GM18526 (cell line): Measurements from ENCODE around the gene TRANK1.

Experiments used
- POLR2A ChIP-seq: IDR thresholded peaks from 3 replicates; pipeline ENCODE4 v1.6.1; 2011; ENCODE audit not compliant: insufficient read length; ENCODE audit errors: extremely low read depth

TRANK1 gene

GRCh38 chr3:36814066-36814717 lies 130.7 kb downstream of the TRANK1 start:
- TF ChIP-seq POLR2A: no peak

- no peak for TF ChIP-seq POLR2A
Measured at GRCh38 chr3:36813305-36813704, 131.5 kb downstream of the TRANK1 start.

- TF ChIP-seq POLR2A: no peak
Measured at GRCh38 chr3:36812240-36812639, 132.6 kb downstream of the TRANK1 start.

- TF ChIP-seq POLR2A: no peak
Measured at GRCh38 chr3:36811768-36812167, 133.1 kb downstream of the TRANK1 start.

DNA sequence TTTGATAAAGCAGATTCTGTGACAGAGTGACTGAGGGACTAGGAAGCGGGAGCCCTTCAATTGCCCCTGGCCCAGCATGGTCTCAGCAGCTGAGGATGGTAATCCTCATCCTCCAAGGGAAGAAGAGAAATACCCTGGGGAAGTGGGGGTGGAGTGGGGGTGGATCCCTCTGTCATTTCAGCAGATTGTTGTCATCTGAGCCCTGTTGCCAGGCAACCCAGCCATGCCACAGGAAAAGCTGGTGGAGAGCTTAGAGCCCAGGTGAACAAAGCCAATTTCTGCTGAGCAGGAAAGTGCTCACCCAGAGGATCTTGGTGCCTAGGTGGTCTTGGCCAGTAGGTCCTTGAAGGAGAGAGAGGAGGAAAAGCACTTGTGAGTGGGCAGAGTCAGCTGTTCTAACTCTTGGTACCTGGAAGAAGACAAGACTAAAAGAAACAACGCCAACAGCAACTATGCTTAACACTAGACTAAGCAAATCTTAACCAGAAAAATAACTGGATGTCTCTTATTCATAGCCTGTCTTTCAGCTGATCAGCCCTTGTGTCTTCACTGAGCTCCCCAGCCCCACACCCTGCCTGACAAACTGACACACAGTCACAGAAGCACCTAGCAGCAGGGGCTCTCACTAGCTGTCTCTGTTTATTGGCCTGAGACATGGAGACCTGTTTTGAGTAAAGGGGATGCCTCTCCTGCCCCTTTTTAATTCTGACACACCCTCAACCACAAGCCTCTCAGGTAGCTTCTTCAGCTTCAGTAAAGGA lies 140.4 kb downstream of the TRANK1 start:
- TF ChIP-seq POLR2A: no peak

DNA sequence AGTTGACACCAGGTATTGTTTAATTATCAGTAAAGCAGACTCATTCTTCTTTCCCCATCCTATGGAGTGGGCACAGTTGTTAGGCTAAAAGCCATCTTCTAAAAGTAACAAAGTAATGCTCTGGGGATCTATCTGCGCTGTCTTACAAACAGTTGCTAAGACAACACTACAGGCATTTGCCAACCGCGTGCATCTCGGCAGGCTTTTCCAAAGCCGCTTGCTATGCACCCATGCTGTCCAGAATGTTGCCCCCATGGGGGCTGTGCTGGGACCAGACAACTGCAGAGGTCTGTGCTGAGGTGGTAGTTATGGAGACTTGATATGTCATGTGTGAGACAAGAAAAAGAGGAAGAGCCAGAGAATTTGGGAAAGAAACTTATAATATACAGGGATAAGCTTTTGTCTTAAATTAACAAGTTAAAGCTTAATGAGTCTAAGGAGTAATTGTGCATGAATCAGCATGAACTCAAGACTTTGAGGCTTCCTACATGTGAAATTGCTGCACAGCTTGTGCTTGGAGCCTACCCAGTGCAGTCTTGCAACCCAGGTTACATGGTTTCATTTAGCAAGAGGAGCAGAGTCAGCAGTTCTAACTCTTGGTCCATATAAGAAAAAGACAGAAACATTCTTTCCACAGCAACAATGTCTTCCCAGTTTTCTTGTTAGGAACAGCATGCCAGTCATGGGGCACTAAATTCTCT lies 141.6 kb downstream of the TRANK1 start:
- TF ChIP-seq POLR2A: no peak

- TF ChIP-seq POLR2A: no peak
Measured at GRCh38 chr3:36800533-36801116, 144.2 kb downstream of the TRANK1 start.

GRCh38 chr3:36796881-36797280 lies 148.0 kb downstream of the TRANK1 start:
- TF ChIP-seq POLR2A: no peak

- no peak for TF ChIP-seq POLR2A
Measured at GRCh38 chr3:36796161-36796560, 148.7 kb downstream of the TRANK1 start.

- no peak for TF ChIP-seq POLR2A
Measured at GRCh38 chr3:36795622-36796021, 149.2 kb downstream of the TRANK1 start.

- TF ChIP-seq POLR2A: no peak
Measured at GRCh38 chr3:36792342-36792741, 152.5 kb downstream of the TRANK1 start.

DNA sequence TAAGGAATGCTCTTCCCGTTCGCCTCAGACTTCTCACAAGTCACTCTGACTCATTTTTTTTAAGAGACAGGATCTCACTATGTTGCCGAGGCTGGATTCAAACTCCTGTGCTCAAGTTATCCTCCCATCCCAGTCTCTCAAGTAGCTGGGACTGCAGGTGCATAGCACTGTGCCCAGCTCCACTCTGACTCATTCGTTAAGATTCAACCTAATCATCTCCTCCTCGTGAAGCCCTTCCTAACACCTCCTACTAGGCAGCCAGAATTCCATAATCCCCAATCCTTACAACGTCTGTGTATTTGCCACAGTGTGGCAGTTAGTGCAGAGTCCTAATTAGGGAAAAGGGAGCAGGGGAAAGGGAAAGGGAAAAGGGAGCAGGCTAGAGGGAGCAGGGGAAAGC lies 154.1 kb downstream of the TRANK1 start:
- TF ChIP-seq POLR2A: no peak

DNA sequence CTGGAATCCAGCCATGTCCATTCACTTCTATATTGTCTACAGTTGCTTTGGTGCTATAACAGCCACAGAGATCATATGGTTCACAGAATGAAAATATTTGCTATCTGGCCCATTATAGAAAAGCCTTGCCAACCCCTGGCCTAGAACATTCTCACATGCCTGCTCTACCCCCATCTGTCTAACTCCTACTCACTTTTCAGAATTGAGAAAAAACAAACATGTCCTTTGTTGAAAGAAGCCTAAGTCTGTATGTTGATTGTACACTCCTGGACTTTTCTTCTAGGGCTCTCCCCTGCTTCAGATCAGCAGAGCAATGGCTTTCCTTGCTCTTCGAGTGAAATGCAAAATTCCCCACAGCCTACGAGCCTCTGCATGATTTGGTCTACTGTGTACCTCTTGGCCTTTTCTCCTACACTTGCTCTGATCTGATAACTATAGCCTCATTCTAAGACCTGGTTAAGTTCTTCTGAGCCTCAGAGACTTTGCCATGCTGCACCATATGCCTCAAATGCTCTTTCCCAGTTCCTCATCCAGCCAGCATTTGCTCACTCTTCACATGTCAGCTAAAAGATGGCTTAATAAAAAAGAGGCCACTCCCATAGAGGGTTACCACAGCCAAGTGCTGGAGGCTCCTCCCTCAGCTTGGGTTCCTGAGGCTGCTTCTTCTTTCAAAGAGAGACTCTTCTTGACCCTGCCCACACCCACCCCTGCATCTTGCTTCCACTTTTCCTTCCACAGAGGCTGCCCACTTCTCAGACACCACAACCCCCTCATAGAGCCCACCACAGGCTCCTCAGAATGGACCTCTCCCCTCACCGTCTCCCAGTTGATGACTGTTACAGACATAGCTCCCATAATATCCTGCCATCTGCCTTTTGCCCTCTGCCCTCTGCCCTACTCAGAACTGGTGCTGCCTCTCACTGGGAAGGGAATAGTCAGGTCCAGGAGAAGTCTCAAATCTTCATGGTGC lies 157.6 kb downstream of the TRANK1 start:
- no peak for TF ChIP-seq POLR2A

DNA sequence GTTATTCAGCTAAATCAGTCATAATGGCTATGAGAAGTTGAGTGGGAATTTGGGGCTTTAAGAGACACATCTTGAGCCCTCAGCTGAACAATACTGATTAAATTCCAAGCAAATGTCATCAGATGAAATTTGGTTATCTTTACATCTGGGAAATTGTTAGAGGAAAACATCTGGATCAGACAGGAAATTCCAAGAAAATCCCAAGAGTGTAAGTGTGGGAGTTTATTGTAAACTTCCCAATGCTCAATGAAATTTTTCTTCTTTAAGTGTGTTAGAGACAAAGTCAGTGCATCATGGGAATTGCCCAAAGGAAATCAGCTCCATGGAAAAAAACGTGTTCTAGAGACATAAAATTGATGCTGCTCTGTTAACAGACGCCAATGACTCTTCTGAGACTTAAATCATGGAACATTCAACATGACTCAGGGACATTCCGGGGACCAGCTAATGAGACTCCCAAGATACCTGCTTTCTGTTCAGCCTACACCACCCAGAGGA lies 160.7 kb downstream of the TRANK1 start:
- no peak for TF ChIP-seq POLR2A
